Astrocyte (in vitro differentiated cells and primary cell): ENCODE data around the gene LPXN.

Experiments
- EZH2 ChIP-seq: IDR thresholded peaks from 2 replicates; pipeline ENCODE4 v1.6.1; 2012; ENCODE audit warnings: mild to moderate bottlenecking, low read length, inconsistent platforms; ENCODE audit not compliant: insufficient read depth
- TF ChIP-seq, protein P1 (sequence below): IDR thresholded peaks from 2 replicates; pipeline ENCODE4 v1.5.1; 2011; ENCODE audit warnings: low read depth, mild to moderate bottlenecking, inconsistent platforms, low read length, moderate library complexity; ENCODE audit not compliant: insufficient read depth

DNA sequence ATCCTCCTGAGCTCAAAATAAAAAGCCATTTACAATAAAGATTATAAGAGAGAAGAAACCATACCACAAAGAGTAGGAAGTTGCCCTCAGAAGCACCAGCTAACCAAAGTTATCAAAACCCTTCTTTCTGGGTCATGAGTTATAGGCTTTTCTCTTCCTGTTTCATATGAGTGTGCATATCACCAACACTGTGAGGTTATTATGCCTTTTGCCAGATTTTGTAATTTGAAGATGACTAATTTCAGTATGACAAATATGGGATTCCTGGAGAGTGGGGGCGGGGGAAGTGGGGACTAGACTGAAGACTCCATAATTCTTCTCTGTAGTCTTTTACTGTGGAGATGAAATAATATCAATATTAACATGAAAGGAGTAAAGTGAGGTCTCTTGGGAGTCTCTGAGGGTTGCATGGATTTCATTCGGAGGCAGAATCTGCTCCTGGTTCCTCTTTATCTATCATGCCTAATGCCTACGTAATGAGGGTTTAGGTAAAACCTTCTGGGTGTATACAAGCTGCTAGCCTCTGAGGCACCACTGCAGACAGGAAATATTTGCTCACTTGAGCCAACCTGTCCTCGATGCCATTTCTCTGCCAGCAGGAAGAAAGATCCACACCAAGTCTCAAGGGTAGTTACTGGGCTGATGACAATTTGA is 2.1 kb downstream of the LPXN start:
- TF ChIP-seq, protein P1, sequence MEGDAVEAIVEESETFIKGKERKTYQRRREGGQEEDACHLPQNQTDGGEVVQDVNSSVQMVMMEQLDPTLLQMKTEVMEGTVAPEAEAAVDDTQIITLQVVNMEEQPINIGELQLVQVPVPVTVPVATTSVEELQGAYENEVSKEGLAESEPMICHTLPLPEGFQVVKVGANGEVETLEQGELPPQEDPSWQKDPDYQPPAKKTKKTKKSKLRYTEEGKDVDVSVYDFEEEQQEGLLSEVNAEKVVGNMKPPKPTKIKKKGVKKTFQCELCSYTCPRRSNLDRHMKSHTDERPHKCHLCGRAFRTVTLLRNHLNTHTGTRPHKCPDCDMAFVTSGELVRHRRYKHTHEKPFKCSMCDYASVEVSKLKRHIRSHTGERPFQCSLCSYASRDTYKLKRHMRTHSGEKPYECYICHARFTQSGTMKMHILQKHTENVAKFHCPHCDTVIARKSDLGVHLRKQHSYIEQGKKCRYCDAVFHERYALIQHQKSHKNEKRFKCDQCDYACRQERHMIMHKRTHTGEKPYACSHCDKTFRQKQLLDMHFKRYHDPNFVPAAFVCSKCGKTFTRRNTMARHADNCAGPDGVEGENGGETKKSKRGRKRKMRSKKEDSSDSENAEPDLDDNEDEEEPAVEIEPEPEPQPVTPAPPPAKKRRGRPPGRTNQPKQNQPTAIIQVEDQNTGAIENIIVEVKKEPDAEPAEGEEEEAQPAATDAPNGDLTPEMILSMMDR = no peak
- TF ChIP-seq EZH2 = no peak
